IPS-NIHi7 (cell line): Measurements from ENCODE around the gene CREBBP.

Experiments used
- DNase-seq: peaks from one replicate; pipeline ENCODE4 v3.0.0; 2012; ENCODE audit warnings: mixed read lengths; ENCODE audit errors: extremely low spot score

The CREBBP gene

DNA sequence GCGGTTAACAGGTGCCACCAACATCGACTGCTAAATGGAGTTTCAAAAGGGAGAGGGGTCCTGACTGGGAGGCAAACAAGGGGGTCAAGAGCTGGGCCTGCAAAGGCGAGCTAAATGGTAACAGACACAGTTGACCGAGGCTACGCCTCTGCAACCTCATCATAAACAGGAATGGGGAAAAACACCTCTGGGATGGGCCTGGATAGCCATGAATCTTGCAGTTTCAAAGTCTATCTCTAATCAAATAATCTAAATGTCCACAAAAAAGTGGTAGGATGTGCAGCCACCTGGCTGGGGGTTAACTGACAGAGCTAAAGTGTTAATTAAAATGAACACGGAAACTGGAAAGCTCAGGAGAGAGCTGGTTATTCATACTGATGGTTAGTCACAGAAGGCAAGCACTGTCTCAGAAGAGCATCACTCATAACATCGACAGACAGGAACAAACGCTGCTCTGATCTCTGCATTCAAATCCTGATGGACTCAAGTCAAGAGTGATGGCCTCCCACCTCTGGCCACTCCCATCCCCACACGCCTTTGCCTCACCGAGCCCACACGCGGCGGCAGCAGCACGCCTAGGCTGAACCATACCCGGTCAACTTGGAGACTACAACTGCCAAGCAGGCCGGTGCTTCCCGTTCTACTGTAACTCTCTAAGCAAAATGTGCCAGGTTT is 56.3 kb downstream of the CREBBP start:
- no peak for DNase-seq

GRCh38 chr16:3823427-3823826 is 57.1 kb downstream of the CREBBP start:
- DNase-seq: no peak

GRCh38 chr16:3822366-3823045 is 58.0 kb downstream of the CREBBP start:
- no peak for DNase-seq

DNA sequence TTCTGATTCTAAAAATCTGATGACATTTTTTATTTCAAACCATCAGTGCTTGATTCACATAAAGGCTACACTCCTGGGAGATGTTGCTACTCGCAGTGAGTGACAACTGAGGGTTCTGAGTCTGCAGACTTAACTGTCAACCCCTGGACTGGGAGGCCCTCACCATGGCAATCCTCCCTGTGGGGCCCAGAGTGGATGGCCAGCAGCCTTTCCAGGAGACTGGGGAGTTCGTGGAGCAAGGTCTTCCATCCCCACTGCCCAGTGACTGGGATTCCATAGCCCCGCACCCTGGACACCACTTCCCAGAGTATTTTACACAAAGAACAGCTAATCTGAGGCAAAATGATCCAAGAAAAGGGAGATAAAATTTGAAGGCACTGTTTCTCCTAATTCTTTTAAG is 59.3 kb downstream of the CREBBP start:
- DNase-seq: no peak

DNA sequence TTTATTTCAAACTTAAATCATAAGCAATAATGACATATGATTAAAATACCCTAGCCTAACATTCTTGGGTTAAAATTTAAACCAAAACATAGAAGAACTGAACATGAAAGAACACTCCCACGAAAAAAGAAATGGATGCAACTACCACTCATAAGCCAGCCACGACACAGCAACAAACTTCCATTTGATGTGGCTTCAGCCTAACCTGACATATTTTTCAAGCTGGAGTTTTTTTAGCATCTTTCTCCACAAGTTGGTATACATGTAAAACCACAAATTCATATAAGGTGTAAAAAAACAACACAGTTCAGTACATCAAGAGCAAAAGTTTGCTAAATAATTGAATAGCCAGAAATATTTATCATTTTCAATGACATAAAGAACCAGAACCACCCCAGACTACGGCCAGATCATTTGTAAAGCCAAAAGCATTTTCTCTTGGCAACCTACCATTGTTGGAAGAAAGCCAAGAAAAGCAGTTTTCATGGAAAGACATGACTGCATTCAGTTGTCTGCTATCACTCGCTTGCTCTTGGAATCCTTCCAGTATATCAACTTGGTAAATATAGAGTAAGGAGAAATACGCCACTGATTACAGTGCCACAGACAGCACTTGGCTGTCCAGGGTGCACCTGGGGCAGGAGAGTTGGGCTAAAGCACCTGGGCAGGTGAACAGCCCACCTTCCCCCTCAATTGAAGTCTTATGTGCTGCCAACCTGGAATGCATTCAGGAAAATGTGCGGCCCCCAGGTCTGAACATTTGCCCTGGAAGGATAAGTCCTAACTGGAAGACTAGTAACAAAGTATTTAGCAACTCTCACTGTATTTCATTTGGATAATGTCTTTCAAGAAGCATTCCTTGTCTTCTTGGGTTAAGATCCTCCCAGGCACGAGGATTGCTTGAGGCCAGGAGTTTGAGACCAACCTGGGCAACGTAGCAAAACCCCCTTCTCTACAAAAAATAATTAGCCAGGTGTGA is 60.5 kb downstream of the CREBBP start:
- no peak for DNase-seq

DNA sequence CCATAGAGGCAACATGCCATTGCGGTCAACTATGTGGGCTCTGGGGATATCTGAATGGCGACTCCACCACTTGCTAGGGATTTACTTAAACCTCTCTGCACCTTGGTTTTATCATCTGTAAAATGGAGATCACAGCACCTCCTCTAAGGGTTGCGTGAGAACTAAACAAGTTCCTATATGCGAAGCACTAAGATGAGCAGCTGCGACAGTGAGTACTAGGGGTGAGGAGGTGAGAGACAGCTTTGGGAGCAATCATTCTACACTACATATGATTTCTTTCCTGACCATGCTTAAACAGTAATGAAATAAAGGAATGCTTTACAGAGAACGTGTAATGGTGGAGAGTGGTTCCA is 61.4 kb downstream of the CREBBP start:
- no peak for DNase-seq

- no peak for DNase-seq
Observed at GRCh38 chr16:3816326-3816725, 64.2 kb downstream of the CREBBP start.

DNA sequence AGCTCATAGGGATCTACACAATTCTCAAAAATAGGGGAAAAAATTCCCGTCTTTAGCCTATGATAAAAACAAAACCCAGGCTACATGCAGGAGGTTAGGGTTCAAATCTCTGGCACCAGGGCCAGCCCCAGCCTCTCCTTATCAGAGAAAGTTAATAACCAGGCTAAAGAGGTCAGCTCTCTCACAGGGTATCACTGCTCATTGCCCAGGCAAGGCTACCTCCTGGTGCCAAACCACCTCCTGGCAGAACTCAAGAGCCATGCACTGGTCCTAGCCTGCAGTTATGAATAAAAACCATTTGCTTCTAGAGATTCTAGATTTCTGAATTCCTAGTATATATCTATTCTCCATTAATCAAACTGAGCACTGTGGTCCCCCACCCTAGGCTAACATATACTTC is 65.8 kb downstream of the CREBBP start:
- DNase-seq: no peak

- no peak for DNase-seq
Observed at GRCh38 chr16:3812469-3813172, 67.9 kb downstream of the CREBBP start.

- no peak for DNase-seq
Observed at GRCh38 chr16:3810818-3811217, 69.7 kb downstream of the CREBBP start.

- no peak for DNase-seq
Observed at GRCh38 chr16:3810198-3810664, 70.3 kb downstream of the CREBBP start.

DNA sequence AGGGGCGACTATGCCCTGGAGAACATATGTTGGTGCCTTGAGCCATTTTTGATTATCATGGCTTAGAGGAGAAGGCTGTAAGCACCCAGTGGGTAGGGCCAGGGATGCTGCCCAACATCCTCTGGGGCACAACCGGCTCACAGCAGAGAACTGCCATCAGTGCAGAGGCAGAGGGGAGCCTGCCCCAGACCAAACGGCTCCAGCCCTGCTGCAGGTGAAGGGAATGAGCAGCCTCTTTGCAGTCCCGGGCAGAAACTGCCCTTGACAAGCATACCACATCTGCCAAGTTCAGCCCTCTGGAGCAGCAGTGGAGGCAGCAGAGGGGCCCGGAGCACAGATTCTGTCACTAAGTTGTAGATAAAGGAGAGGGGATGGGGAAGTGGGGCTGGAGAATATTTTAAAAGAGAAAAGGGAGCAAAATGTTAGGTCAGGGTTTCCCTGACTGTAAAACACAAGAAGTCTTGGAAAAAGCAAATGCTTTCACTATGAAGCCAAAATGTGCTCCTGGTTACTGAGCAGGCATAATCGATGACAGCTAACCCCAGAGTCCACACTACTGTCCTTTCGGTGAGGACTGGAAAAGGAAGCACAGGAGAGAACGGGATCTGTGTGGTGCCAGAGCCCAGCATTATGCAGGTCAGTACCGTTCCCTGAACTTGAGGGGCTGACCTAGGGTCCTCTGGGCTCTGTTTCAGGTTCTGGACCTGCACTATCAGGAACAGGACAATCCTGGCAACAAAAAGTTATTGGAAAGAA is 72.0 kb downstream of the CREBBP start:
- no peak for DNase-seq

DNA sequence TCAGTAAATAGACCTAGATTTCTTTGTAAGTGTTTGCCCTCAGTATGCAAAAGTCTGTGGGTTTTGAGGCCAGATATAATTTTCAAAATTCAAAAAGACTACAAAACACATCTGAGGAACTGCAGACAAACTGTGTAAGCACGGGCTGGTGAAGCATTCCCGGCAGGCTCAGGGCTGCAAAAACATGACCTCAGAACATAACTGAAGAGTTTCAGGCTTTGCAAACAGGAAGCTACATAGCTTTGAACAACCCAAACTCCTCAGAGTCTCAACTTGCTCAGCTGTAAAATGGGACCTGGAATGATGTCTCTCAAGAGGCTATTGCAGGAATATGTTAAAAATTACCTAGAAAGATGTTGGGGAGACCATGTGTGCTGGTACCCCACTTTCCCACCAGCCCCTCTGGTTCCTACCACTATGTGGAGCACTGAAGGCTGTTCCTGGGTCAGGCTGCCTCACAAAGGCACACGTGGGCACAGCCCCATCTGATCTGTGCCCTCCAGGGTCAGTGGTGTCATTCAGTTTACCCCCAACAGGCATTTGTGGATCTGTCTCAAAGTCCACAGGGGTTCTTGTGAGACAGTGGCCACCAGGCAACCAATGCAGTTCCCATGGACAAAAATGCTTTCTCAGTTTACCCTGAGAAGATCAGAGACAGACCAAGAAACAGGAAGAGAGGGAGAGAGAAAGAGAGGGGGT is 72.9 kb downstream of the CREBBP start:
- no peak for DNase-seq

DNA sequence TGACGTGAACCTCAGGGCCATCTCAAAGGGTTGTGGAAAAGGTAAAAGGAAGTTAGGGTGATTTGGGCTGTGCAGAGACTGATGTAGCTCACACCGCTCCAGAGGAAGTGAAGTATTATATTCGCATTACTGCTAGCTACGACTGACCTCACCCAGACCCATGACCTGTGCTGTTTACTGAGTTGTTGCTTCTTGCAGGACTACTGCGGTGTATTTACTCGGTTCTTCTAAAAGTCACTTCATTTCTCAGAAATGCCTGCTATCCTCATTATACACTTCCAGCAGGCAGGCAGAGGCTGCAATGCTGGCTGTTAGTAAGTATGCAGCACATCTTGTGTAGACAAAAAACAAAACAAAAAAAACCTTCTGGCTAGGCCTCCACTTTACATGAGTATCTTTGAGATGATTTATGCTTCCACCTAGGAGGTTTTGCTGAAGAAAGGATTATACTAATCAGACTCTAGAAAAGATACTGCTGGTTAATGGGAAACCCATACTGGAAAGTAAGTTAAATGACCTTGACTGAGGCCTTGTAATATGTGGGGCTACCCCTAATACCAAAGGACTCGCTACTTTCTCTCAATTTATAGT is 76.0 kb downstream of the CREBBP start:
- no peak for DNase-seq

GRCh38 chr16:3800477-3801270 is 79.8 kb downstream of the CREBBP start:
- DNase-seq: no peak

- no peak for DNase-seq
Observed at GRCh38 chr16:3800019-3800418, 80.5 kb downstream of the CREBBP start.

DNA sequence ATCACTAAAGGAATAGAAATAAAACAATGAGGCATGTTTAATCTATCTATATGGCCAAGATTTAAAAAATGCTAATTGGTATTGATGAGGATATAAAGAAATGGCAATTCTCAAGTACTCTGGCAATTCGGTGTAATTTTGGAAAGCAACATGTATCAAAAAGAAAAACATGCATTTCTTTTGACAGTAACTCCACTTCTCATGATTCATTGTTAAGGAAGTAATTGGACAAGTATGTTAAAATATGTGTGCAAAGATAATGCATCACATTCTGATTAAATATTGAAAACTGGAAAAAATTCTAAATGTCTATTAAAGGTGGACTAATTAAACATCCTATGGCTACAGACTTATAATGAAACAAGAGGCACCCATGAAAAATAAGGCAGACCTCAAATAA is 81.2 kb downstream of the CREBBP start:
- DNase-seq: no peak

DNA sequence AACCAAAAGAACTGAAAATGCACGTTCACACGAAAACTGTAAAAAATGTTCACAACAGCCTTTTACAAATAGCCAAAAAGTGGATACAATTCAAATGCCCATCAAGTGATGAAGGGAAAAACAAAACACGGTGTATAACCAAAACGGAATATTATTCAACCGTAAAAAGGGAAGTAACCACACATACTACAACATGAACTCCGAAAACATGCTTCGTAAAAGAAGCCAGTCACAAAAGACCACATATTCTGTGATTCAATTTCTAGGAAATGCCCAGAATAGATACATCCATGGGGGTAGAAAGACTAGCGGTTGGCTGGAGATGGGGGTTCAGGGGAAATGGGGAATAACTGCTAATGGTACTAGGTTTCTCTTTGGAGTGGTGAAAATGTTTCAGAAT is 81.7 kb downstream of the CREBBP start:
- DNase-seq: no peak
